Transverse colon (tissue), 4 donors: ENCODE measurements around the gene MEGF8. TPM values are rescaled to one million over a fixed set of nuclear protein-coding genes. Genes with fewer than 3 reads are reported as not detected.
A peak's percentile ranks its signal among the peaks of the same experiment; 100 is the strongest.

ENCODE experiments used
- DNase-seq: peaks from one replicate; pipeline ENCODE4 v3.0.0-alpha.2; 2019
- H3K27ac ChIP-seq, 4 donors: fragments of 200-600 bp; sonication (generic); 2 replicates each; pipeline ENCODE4 v1.5.1; 2016 to 2018; ENCODE audit warnings: inconsistent platforms in 4 of 4
- H3K27me3 ChIP-seq: fragments of 200-600 bp; sonication (generic); 2 replicates; pipeline ENCODE4 v1.5.1; 2017; ENCODE audit warnings: inconsistent platforms
- H3K36me3 ChIP-seq, 4 donors: fragments of 200-600 bp; sonication (generic); 2 replicates each; pipeline ENCODE4 v1.5.1; 2017 to 2019; ENCODE audit warnings: inconsistent platforms in 4 of 4
- H3K4me1 ChIP-seq, 4 donors: fragments of 200-600 bp; sonication (generic); 2 replicates each; pipeline ENCODE4 v1.5.1; 2017 to 2020; ENCODE audit warnings: inconsistent platforms in 4 of 4
- H3K4me3 ChIP-seq, 4 donors: fragments of 200-600 bp; sonication (generic); 1 replicate in 1 of 4; 2 replicates in 3 of 4; pipeline versions ENCODE4 v1.5.1 to v1.6.1; 2017 to 2019; ENCODE audit warnings: inconsistent platforms in 4 of 4
- H3K9me3 ChIP-seq, 2 donors: fragments of 200-600 bp; sonication (generic); 2 replicates each; pipeline ENCODE4 v1.5.1; 2017 to 2019; ENCODE audit warnings: inconsistent platforms in 2 of 2
- CTCF ChIP-seq, 5 experiments: fragments of 200-600 bp in 3 of 5; fragments of 450-650 bp in 2 of 5; sonication (generic) in 3 of 5; IDR thresholded peaks; 1 replicate in 2 of 5; 2 replicates in 3 of 5; pipeline ENCODE4 v1.5.1; 2016 to 2017; ENCODE audit warnings: antibody characterized with exemption in 5 of 5, inconsistent platforms in 3 of 5, mild to moderate bottlenecking in 2 of 5, moderate library complexity in 1 of 5
- EP300 ChIP-seq: sonication (generic); formaldehyde crosslinking; IDR thresholded peaks from one replicate; pipeline ENCODE4 v1.6.1; 2017; ENCODE audit warnings: antibody characterized with exemption, low read depth
- POLR2A ChIP-seq: fragments of 450-650 bp; IDR thresholded peaks from one replicate; pipeline ENCODE4 v1.6.1; 2016; ENCODE audit warnings: antibody characterized with exemption, mild to moderate bottlenecking, moderate library complexity
- POLR2AphosphoS5 ChIP-seq, 3 donors: sonication (generic); formaldehyde crosslinking; IDR thresholded peaks; one replicate each; pipeline ENCODE4 v1.6.1; 2016; ENCODE audit warnings: antibody characterized with exemption in 3 of 3
- WGBS, 2 donors: methylation state at CpG; one replicate each; pipeline ENCODE4 v1.1.5; 2018; ENCODE audit warnings: low coverage in 1 of 2; 5-methylcytosine and 5-hydroxymethylcytosine counted together
- in situ Hi-C, 4 donors: fragments of 200-750 bp; cut with MboI; loops; one replicate each; pipeline versions ENCODE4 v1.15.0 to v1.15.1; 2017; ENCODE audit warnings: low sequenced_read_pairs in 3 of 4, low pct_ligation_motif_present in 1 of 4, low pct_unique_long_range_greater_than_20kb in 1 of 4
- intact Hi-C: fragments of 100-400 bp; cut with DNase I; formaldehyde crosslinking; loops from one replicate; pipeline ENCODE4 v1.15.1; 2023; ENCODE audit warnings: low total_unique reads
- total RNA-seq, 4 donors: library from RNA; depleted of rRNA; stranded (reverse); fragments of >200 nt; gene quantifications; one replicate each; pipeline ENCODE4 v1.1.0, GENCODE V29; 2016

The MEGF8 gene
- total RNA-seq, 4 donors from 2014 or later, result 15.3 to 40.4 (median 22.8) TPM

GRCh38 chr19:42281827-42282762 lies 43.3 kb upstream of the MEGF8 start:
- Histone ChIP-seq H3K27me3 (no peaks in the 10 kb centered on the region), H3K4me1 (peaks cover 59 to 85% (median 76%) of the 10 kb centered on the region in 4 donors), H3K9me3 (no peaks in the 10 kb centered on the region), H3K27ac (peak overlapping the region; percentile 91 to 99 (median 92)), H3K4me3 (no peak overlapping the region), H3K36me3 (no peaks in the 10 kb centered on the region)
- 44% methylated on average over 7 of the region's 7 CpGs; no CpG with 5 or more reads in 1 of the 2 donors for WGBS, 2 donors
- no peak for TF ChIP-seq POLR2A
- TF ChIP-seq EP300, result no peak
- TF ChIP-seq POLR2AphosphoS5 (IDR thresholded peaks at IDR 0.05), result no peak
- no peak for TF ChIP-seq CTCF (IDR thresholded peaks at IDR 0.05)
- no peak for DNase-seq
- intact Hi-C loops (no loop called here), in situ Hi-C loops (no loop called here)

- Histone ChIP-seq H3K27me3 (no peaks in the 10 kb centered on the region), H3K4me3 (no peak overlapping the region), H3K4me1 (peaks cover 55 to 78% (median 70%) of the 10 kb centered on the region in 4 donors), H3K27ac (peak overlapping the region; percentile 91 to 99 (median 92)), H3K36me3 (no peaks in the 10 kb centered on the region), H3K9me3 (no peaks in the 10 kb centered on the region)
- in situ Hi-C loops, result no loop called here
- TF ChIP-seq EP300 (no peak), POLR2A (no peak), CTCF (IDR thresholded peaks at IDR 0.05) (no peak), POLR2AphosphoS5 (IDR thresholded peaks at IDR 0.05) (no peak)
- 17 to 50% methylated on average over 2 to 4 of the region's 4 CpGs for WGBS, 2 donors
- no peak for DNase-seq
- intact Hi-C loops, result no loop called here
Measured at GRCh38 chr19:42282819-42283187, 42.6 kb upstream of the MEGF8 start.

- H3K27ac ChIP-seq, result peak overlapping the region; percentile 91 to 99 (median 92)
- in situ Hi-C loops, result no loop called here
- H3K27me3 ChIP-seq, result no peaks in the 10 kb centered on the region
- DNase-seq, result peak; percentile 97
- 1 to 7% methylated on average over 10 to 57 of the region's 74 CpGs for WGBS, 2 donors
- TF ChIP-seq POLR2AphosphoS5 (IDR thresholded peaks at IDR 0.05), result peak; percentile 75 to 80 (median 76)
- peak; percentile 61 for TF ChIP-seq POLR2A
- TF ChIP-seq CTCF (IDR thresholded peaks at IDR 0.05), result peak in 1 of 5 experiments; percentile 21
- no peak for TF ChIP-seq EP300
- H3K4me3 ChIP-seq, result peak overlapping the region; percentile 46 to 73 (median 53)
- H3K9me3 ChIP-seq, result no peaks in the 10 kb centered on the region
- intact Hi-C loops, result no loop called here
- H3K36me3 ChIP-seq, result no peaks in the 10 kb centered on the region
- peaks cover 49 to 72% (median 64%) of the 10 kb centered on the region in 4 donors for H3K4me1 ChIP-seq
Measured at GRCh38 chr19:42283188-42284065, 42.0 kb upstream of the MEGF8 start.

- Histone ChIP-seq H3K27ac (peak overlapping the region; percentile 91 to 99 (median 92)), H3K4me3 (peak overlapping the region in 3 of 4 donors; percentile 49 to 73 (median 53)), H3K4me1 (peaks cover 43 to 67% (median 58%) of the 10 kb centered on the region in 4 donors), H3K9me3 (no peaks in the 10 kb centered on the region), H3K36me3 (peaks cover 0 to 3% (median 1%) of the 10 kb centered on the region in 4 donors), H3K27me3 (no peaks in the 10 kb centered on the region)
- TF ChIP-seq POLR2A, result no peak
- TF ChIP-seq POLR2AphosphoS5 (IDR thresholded peaks at IDR 0.05), result no peak
- no peak for TF ChIP-seq EP300
- TF ChIP-seq CTCF (IDR thresholded peaks at IDR 0.05), result no peak
- intact Hi-C loops (no loop called here), in situ Hi-C loops (no loop called here)
- peak; percentile 89 for DNase-seq
- WGBS, 2 donors, result 0% methylated on average over 24 of the region's 76 CpGs; no CpG with 5 or more reads in 1 of the 2 donors
Measured at GRCh38 chr19:42284066-42284501, 41.4 kb upstream of the MEGF8 start.
